Caco-2 (cell line): ENCODE data around the gene TCTN1. TPM values are rescaled to one million over a fixed set of nuclear protein-coding genes. Genes with fewer than 3 reads are reported as not detected.
"Not testable (repeated sequence)": the region's sequence is repeated elsewhere in the genome, so short reads cannot be mapped to it uniquely, and the experiment has no call there.

Experiments used
- BruUV-seq: library from RNA; stranded (reverse); fragments of 400-500 nt; replicated peaks from 2 replicates; lab custom pipeline; 2021; lab: Mats Ljungman, UMichigan
- CTCF ChIA-PET: fragments of 300-600 bp; sonication (Branson Sonifier 250); formaldehyde crosslinking; loops from one replicate; lab custom pipeline; 2022; ENCODE audit warnings: antibody characterized with exemption; lab: Charles Lee
- POLR2A ChIA-PET: fragments of 300-600 bp; sonication (Branson Sonifier 250); formaldehyde crosslinking; loops from one replicate; lab custom pipeline; 2022; ENCODE audit warnings: antibody characterized with exemption; lab: Charles Lee
- DNase-seq, 2 experiments: peaks; one replicate each; pipeline versions ENCODE4 v3.0.0 to v3.0.0-alpha.2; 2020 to 2022
- H3K27me3 ChIP-seq: replicated peaks from 2 replicates; pipeline ENCODE4 v1.6.0; 2011; ENCODE audit warnings: low read length; ENCODE audit not compliant: control insufficient read depth, insufficient read depth
- H3K36me3 ChIP-seq: 2 replicates; pipeline ENCODE4 v1.5.1; 2011; ENCODE audit warnings: low read length; ENCODE audit not compliant: control insufficient read depth, insufficient read depth
- H3K4me1 ChIP-seq: fragments of 250-450 bp; sonication (Bioruptor Pico); 2 replicates; pipeline ENCODE4 v1.5.1; 2020; ENCODE audit warnings: mild to moderate bottlenecking
- H3K4me3 ChIP-seq: 2 replicates; pipeline ENCODE4 v1.5.1; 2011; ENCODE audit warnings: low read depth, mild to moderate bottlenecking, control low read depth, low read length
- H3K9me3 ChIP-seq: fragments of 250-450 bp; sonication (Bioruptor Pico); 2 replicates; pipeline ENCODE4 v1.5.1; 2020; ENCODE audit warnings: mild to moderate bottlenecking, moderate library complexity
- H3K27ac Mint-ChIP-seq: one replicate; pipeline ENCODE4 v1.8.0; 2022; ENCODE audit warnings: mixed read lengths; ENCODE audit not compliant: unreplicated experiment
- H3K27me3 Mint-ChIP-seq: one replicate; pipeline ENCODE4 v1.8.0; 2022; ENCODE audit warnings: mixed read lengths; ENCODE audit not compliant: insufficient read depth, unreplicated experiment
- H3K36me3 Mint-ChIP-seq: one replicate; pipeline ENCODE4 v1.8.0; 2022; ENCODE audit warnings: mild to moderate bottlenecking, mixed read lengths; ENCODE audit not compliant: insufficient read depth, unreplicated experiment
- H3K4me1 Mint-ChIP-seq: one replicate; pipeline ENCODE4 v1.8.0; 2022; ENCODE audit warnings: low read depth, mixed read lengths; ENCODE audit not compliant: unreplicated experiment
- H3K4me3 Mint-ChIP-seq: one replicate; pipeline ENCODE4 v1.8.0; 2022; ENCODE audit warnings: mild to moderate bottlenecking, moderate library complexity, mixed read lengths; ENCODE audit not compliant: unreplicated experiment
- H3K9me3 Mint-ChIP-seq: one replicate; pipeline ENCODE4 v1.8.0; 2022; ENCODE audit warnings: mixed read lengths; ENCODE audit not compliant: unreplicated experiment
- intact Hi-C: fragments of 100-400 bp; cut with micrococcal nuclease; formaldehyde crosslinking; loops from one replicate; pipeline ENCODE4 v1.10.0; 2022; ENCODE audit not compliant: unreplicated experiment
- total RNA-seq: library from RNA; stranded (reverse); gene quantifications from 2 replicates; pipeline ENCODE4 v1.2.3, GENCODE V29; 2022
- TF ChIP-seq, protein P1 (sequence below), 2 experiments: fragments of 200-600 bp in 1 of 2; IDR thresholded peaks; 1 replicate in 1 of 2; 2 replicates in 1 of 2; pipeline versions ENCODE4 v1.5.1 to v1.8.0; 2011 to 2022; ENCODE audit warnings: antibody characterized with exemption in 1 of 2, control low read depth in 1 of 2, inconsistent platforms in 1 of 2, low read depth in 1 of 2, low read length in 1 of 2, mild to moderate bottlenecking in 1 of 2, moderate library complexity in 1 of 2; ENCODE audit not compliant: insufficient read depth in 1 of 2, severe bottlenecking in 1 of 2, unreplicated experiment in 1 of 2

Gene TCTN1
- total RNA-seq, 1 experiment from 2014 or later, result 13.8 TPM

DNA sequence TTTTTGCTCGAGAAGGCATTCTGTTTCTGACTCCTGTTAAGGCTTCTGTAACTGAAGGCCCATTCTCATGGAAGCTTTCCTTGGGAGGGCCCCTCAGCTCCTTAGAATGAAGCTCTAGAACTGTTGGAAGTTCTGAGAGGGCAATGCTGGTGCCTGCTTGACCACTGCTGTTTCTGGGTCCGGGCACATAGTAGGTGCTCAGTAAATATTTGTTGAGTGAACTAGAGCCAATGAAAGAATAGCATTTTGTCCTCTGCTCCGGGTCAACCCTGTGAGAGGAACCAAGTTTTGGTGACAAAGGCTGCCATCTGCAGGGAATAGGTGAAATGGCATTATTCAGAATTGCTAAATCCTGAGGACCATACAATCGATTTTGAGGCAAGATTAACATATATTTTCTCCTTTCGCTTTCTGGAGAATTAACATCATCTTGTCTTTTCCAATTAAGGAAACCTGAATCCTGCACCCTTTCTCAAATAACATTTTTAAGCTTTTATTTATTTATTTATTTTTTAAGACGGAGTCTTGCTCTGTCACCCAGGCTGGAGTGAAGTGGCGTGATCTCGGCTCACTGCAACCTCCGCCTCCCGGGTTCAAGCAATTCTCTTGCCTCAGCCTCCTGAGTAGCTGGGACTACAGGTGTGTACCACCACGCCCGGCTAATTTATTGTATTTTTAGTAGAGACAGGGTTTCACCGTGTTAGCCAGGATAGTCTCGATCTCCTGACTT is 11.7 kb upstream of the TCTN1 start:
- H3K4me3 ChIP-seq, BruUV-seq, H3K36me3 ChIP-seq, H3K27ac Mint-ChIP-seq, H3K4me3 Mint-ChIP-seq, H3K27me3 Mint-ChIP-seq, H3K27me3 ChIP-seq, POLR2A ChIA-PET, H3K9me3 Mint-ChIP-seq, H3K4me1 Mint-ChIP-seq, H3K36me3 Mint-ChIP-seq, H3K9me3 ChIP-seq, H3K4me1 ChIP-seq: not testable (repeated sequence)
- intact Hi-C loops, result loop anchor here (1.0 kb wide), 3 partner anchors 134 to 247 kb away; partner anchors contain the start of genes ARPC3, FAM216A and GPN3
- TF ChIP-seq, protein P1, sequence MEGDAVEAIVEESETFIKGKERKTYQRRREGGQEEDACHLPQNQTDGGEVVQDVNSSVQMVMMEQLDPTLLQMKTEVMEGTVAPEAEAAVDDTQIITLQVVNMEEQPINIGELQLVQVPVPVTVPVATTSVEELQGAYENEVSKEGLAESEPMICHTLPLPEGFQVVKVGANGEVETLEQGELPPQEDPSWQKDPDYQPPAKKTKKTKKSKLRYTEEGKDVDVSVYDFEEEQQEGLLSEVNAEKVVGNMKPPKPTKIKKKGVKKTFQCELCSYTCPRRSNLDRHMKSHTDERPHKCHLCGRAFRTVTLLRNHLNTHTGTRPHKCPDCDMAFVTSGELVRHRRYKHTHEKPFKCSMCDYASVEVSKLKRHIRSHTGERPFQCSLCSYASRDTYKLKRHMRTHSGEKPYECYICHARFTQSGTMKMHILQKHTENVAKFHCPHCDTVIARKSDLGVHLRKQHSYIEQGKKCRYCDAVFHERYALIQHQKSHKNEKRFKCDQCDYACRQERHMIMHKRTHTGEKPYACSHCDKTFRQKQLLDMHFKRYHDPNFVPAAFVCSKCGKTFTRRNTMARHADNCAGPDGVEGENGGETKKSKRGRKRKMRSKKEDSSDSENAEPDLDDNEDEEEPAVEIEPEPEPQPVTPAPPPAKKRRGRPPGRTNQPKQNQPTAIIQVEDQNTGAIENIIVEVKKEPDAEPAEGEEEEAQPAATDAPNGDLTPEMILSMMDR (IDR thresholded peaks at IDR 0.05; ENCODE audit: insufficient read depth in 1 of 2, low read depth in 1 of 2, low read length in 1 of 2, severe bottlenecking in 1 of 2, unreplicated experiment in 1 of 2), result peak; percentile 70 to 77
- CTCF ChIA-PET, result interaction anchor here (1.0 to 2.9 kb wide), 7 partner anchors 12 to 285 kb away, joined by 3 to 25 read pairs (median 4); partner anchors contain the start of genes ARPC3, FAM216A, GPN3 and RAD9B
- peak; percentile 38 to 60 for DNase-seq

DNA sequence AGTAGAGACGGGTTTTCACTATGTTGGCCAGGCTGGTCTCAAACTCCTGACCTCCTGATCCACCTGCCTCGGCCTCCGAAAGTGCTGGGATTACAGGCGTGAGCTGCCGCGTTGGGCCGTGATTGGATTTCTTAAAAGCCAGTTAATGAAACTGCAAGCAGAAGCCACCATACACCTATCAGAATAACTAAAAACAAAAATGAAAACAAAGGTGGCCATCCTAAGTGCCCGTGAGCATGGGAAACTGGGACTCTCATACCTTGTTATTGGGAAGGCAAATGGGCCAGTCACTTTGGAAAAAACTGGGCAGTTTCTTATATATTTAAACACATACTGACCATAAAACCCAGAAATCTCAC is 7.7 kb upstream of the TCTN1 start:
- Mint-ChIP-seq H3K9me3 (no peaks in the 10 kb centered on the region), H3K27me3 (no peaks in the 10 kb centered on the region), H3K4me3 (no peak overlapping the region), H3K36me3 (no peaks in the 10 kb centered on the region), H3K27ac (no peak overlapping the region), H3K4me1 (no peaks in the 10 kb centered on the region)
- no TSS peak for BruUV-seq
- ChIA-PET POLR2A (no interaction called here), CTCF (interaction anchor here (0.7 to 1.0 kb wide), 2 partner anchors 99 to 1964 kb away, joined by 3 read pairs; no protein-coding TSS in a partner anchor)
- Histone ChIP-seq H3K27me3 (no peaks in the 10 kb centered on the region), H3K4me3 (no peak overlapping the region), H3K4me1 (no peaks in the 10 kb centered on the region), H3K9me3 (no peaks in the 10 kb centered on the region), H3K36me3 (no peaks in the 10 kb centered on the region)
- no peak for DNase-seq
- intact Hi-C loops, result no loop called here
- TF ChIP-seq, protein P1 (IDR thresholded peaks at IDR 0.05; ENCODE audit: insufficient read depth in 1 of 2, low read depth in 1 of 2, low read length in 1 of 2, severe bottlenecking in 1 of 2, unreplicated experiment in 1 of 2), result no peak

DNA sequence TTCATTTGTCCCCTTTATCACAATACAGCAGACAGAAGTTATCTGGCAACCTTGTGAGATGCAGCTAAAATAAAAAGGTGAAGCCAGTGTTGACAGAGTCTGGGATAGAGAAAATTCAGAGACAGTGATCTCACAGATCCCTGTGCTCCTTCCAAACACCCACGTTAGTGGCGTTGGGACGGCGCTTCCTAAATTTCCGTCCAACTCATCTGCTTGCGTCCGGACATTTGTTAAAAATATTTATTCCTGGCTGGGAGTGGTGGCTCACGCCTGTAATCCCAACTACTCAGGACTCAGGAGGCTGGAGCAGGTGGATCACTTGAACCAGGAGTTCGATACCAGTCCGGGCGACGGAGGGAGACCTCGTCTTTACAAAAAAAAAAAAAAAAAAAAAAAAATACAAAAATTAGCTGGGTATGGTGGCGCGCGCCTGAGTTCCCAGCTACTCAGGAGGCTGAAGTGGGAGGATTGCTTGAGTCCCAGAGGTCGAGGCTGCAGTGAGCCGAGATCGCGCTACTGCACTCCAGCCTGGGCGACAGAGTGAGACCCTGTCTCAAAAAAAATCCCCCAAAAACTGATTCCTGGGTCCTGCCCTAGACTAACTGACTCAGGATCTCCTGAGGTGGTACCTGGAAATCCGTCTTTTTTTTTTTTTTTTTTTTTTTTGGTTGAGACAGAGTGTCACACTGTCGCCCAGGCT is 708 bp upstream of the TCTN1 start:
- Mint-ChIP-seq H3K9me3 (no peaks in the 10 kb centered on the region), H3K36me3 (no peaks in the 10 kb centered on the region), H3K4me1 (no peaks in the 10 kb centered on the region), H3K4me3 (peak overlapping the region; percentile 81), H3K27ac (peak overlapping the region; percentile 59), H3K27me3 (no peaks in the 10 kb centered on the region)
- no peaks in the 10 kb centered on the region for H3K9me3 ChIP-seq
- no peaks in the 10 kb centered on the region for H3K4me1 ChIP-seq
- ChIA-PET CTCF (interaction anchor here (0.6 to 1.6 kb wide), 3 partner anchors 12 to 163 kb away, joined by 3 to 8 read pairs (median 3); partner anchors contain the start of gene ARPC3), POLR2A (interaction anchor here (0.5 to 0.7 kb wide), 3 partner anchors 29 to 182 kb away, joined by 3 to 8 read pairs (median 6); no protein-coding TSS in a partner anchor)
- no peaks in the 10 kb centered on the region for H3K27me3 ChIP-seq
- intact Hi-C loops, result no loop called here
- no peaks in the 10 kb centered on the region for H3K36me3 ChIP-seq
- TSS peak; percentile 64 for BruUV-seq
- TF ChIP-seq, protein P1 (IDR thresholded peaks at IDR 0.05; ENCODE audit: insufficient read depth in 1 of 2, low read depth in 1 of 2, low read length in 1 of 2, severe bottlenecking in 1 of 2, unreplicated experiment in 1 of 2), result no peak
- no peak for DNase-seq
- H3K4me3 ChIP-seq, result peak overlapping the region; percentile 74
